Measurements from ENCODE around the gene PDE4D. TPM values are rescaled to one million over a fixed set of nuclear protein-coding genes. Genes with fewer than 3 reads are reported as not detected.

PDE4D gene
- total RNA-seq, 1 experiment from 2014 or later: 6.5 TPM

- intact Hi-C loops (cut with micrococcal nuclease; ENCODE audit: unreplicated experiment): no loop called here
- TF ChIP-seq EZH2 (IDR thresholded peaks at IDR 0.05; ENCODE audit: borderline replicate concordance, low read depth, low read length, poor library complexity, severe bottlenecking): no peak
- TF ChIP-seq, protein P1, sequence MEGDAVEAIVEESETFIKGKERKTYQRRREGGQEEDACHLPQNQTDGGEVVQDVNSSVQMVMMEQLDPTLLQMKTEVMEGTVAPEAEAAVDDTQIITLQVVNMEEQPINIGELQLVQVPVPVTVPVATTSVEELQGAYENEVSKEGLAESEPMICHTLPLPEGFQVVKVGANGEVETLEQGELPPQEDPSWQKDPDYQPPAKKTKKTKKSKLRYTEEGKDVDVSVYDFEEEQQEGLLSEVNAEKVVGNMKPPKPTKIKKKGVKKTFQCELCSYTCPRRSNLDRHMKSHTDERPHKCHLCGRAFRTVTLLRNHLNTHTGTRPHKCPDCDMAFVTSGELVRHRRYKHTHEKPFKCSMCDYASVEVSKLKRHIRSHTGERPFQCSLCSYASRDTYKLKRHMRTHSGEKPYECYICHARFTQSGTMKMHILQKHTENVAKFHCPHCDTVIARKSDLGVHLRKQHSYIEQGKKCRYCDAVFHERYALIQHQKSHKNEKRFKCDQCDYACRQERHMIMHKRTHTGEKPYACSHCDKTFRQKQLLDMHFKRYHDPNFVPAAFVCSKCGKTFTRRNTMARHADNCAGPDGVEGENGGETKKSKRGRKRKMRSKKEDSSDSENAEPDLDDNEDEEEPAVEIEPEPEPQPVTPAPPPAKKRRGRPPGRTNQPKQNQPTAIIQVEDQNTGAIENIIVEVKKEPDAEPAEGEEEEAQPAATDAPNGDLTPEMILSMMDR (conservative IDR thresholded peaks at IDR 0.05; ENCODE audit: low read depth, low read length): no peak
- Histone ChIP-seq H3K27ac (ENCODE audit: low read depth, low read length, poor library complexity, severe bottlenecking) (no peak overlapping the region), H3K36me3 (ENCODE audit: insufficient read depth, low read length, poor library complexity, severe bottlenecking) (no peaks in the 10 kb centered on the region), H3K27me3 (replicated peaks; ENCODE audit: insufficient read depth, low read depth, low read length, poor library complexity) (no peaks in the 10 kb centered on the region), H3K4me3 (ENCODE audit: low read depth, low read length, poor library complexity, severe bottlenecking) (no peak overlapping the region), H3K9me3 (ENCODE audit: low read depth, low read length, poor library complexity, severe bottlenecking) (no peaks in the 10 kb centered on the region), H3K4me1 (ENCODE audit: insufficient read depth, low read length, poor library complexity, severe bottlenecking) (no peaks in the 10 kb centered on the region)
- no peak for DNase-seq (ENCODE audit: low spot score)
- ChIA-PET CTCF (no interaction called here), POLR2A (ENCODE audit: low non-redundant PET) (no interaction called here)
- no TSS peak for BruUV-seq (replicated peaks)
Measured at GRCh38 chr5:59683311-59683710, 210.2 kb downstream of the PDE4D start.

- no peak for DNase-seq (ENCODE audit: low spot score)
- CTCF ChIA-PET: no interaction called here
- Histone ChIP-seq H3K27ac (ENCODE audit: low read depth, low read length, poor library complexity, severe bottlenecking) (no peak overlapping the region), H3K4me1 (ENCODE audit: insufficient read depth, low read length, poor library complexity, severe bottlenecking) (no peaks in the 10 kb centered on the region), H3K9me3 (ENCODE audit: low read depth, low read length, poor library complexity, severe bottlenecking) (no peaks in the 10 kb centered on the region), H3K36me3 (ENCODE audit: insufficient read depth, low read length, poor library complexity, severe bottlenecking) (no peaks in the 10 kb centered on the region), H3K27me3 (replicated peaks; ENCODE audit: insufficient read depth, low read depth, low read length, poor library complexity) (no peaks in the 10 kb centered on the region), H3K4me3 (ENCODE audit: low read depth, low read length, poor library complexity, severe bottlenecking) (no peak overlapping the region)
- POLR2A ChIA-PET (ENCODE audit: low non-redundant PET): no interaction called here
- intact Hi-C loops (cut with micrococcal nuclease; ENCODE audit: unreplicated experiment): no loop called here
- no peak for TF ChIP-seq EZH2 (IDR thresholded peaks at IDR 0.05; ENCODE audit: borderline replicate concordance, low read depth, low read length, poor library complexity, severe bottlenecking)
- TF ChIP-seq, protein P1 (conservative IDR thresholded peaks at IDR 0.05; ENCODE audit: low read depth, low read length): no peak
- BruUV-seq (replicated peaks): no TSS peak
Measured at GRCh38 chr5:59682542-59682941, 211.0 kb downstream of the PDE4D start.

GRCh38 chr5:59678943-59679342, 214.6 kb downstream of the PDE4D start:
- BruUV-seq (replicated peaks): no TSS peak
- ChIA-PET CTCF (no interaction called here), POLR2A (ENCODE audit: low non-redundant PET) (no interaction called here)
- Histone ChIP-seq H3K27ac (ENCODE audit: low read depth, low read length, poor library complexity, severe bottlenecking) (no peak overlapping the region), H3K9me3 (ENCODE audit: low read depth, low read length, poor library complexity, severe bottlenecking) (no peaks in the 10 kb centered on the region), H3K27me3 (replicated peaks; ENCODE audit: insufficient read depth, low read depth, low read length, poor library complexity) (no peaks in the 10 kb centered on the region), H3K4me1 (ENCODE audit: insufficient read depth, low read length, poor library complexity, severe bottlenecking) (no peaks in the 10 kb centered on the region), H3K36me3 (ENCODE audit: insufficient read depth, low read length, poor library complexity, severe bottlenecking) (no peaks in the 10 kb centered on the region), H3K4me3 (ENCODE audit: low read depth, low read length, poor library complexity, severe bottlenecking) (no peak overlapping the region)
- no peak for DNase-seq (ENCODE audit: low spot score)
- intact Hi-C loops (cut with micrococcal nuclease; ENCODE audit: unreplicated experiment): loop anchor here (10.0 kb wide), 1 partner anchor 46 kb away; no protein-coding TSS in a partner anchor
- TF ChIP-seq EZH2 (IDR thresholded peaks at IDR 0.05; ENCODE audit: borderline replicate concordance, low read depth, low read length, poor library complexity, severe bottlenecking): no peak
- TF ChIP-seq, protein P1 (conservative IDR thresholded peaks at IDR 0.05; ENCODE audit: low read depth, low read length): no peak
